Type B pancreatic cell (in vitro differentiated cells): ENCODE results near the gene SELENBP1. TPM values are rescaled to one million over a fixed set of nuclear protein-coding genes. Genes with fewer than 3 reads are reported as not detected.
A peak's percentile ranks its signal among the peaks of the same experiment; 100 is the strongest.
"Not testable (repeated sequence)": the region's sequence is repeated elsewhere in the genome, so short reads cannot be mapped to it uniquely, and the experiment has no call there.

ENCODE experiments used
- DNase-seq: peaks from one replicate; pipeline ENCODE4 v3.0.0; 2021; ENCODE audit warnings: mixed read lengths; ENCODE audit not compliant: unreplicated experiment; ENCODE audit errors: extremely low spot score
- H3K27ac Mint-ChIP-seq: 2 replicates; pipeline ENCODE4 v1.8.0; 2021; ENCODE audit warnings: mild to moderate bottlenecking, mixed read lengths
- H3K27me3 Mint-ChIP-seq: 2 replicates; pipeline ENCODE4 v1.8.0; 2021; ENCODE audit warnings: mixed read lengths
- H3K36me3 Mint-ChIP-seq: 2 replicates; pipeline ENCODE4 v1.8.0; 2021; ENCODE audit warnings: mixed read lengths
- H3K4me1 Mint-ChIP-seq: one replicate; pipeline ENCODE4 v1.8.0; 2021; ENCODE audit warnings: mixed read lengths; ENCODE audit not compliant: unreplicated experiment
- H3K4me3 Mint-ChIP-seq: 2 replicates; pipeline ENCODE4 v1.8.0; 2021; ENCODE audit warnings: mild to moderate bottlenecking, mixed read lengths
- H3K9me3 Mint-ChIP-seq: 2 replicates; pipeline ENCODE4 v1.8.0; 2021; ENCODE audit warnings: mixed read lengths
- total RNA-seq: library from RNA; stranded (reverse); gene quantifications from 2 replicates; pipeline ENCODE4 v1.2.1, GENCODE V29; 2021; ENCODE audit warnings: low replicate concordance
- TF ChIP-seq, protein P1 (sequence below): fragments of 200-600 bp; sonication (generic); conservative IDR thresholded peaks from 2 replicates; pipeline ENCODE4 v1.5.0; 2021; ENCODE audit warnings: antibody characterized with exemption, mild to moderate bottlenecking

The SELENBP1 gene
- total RNA-seq, 1 donor from 2014 or later: 39.2 TPM

DNA sequence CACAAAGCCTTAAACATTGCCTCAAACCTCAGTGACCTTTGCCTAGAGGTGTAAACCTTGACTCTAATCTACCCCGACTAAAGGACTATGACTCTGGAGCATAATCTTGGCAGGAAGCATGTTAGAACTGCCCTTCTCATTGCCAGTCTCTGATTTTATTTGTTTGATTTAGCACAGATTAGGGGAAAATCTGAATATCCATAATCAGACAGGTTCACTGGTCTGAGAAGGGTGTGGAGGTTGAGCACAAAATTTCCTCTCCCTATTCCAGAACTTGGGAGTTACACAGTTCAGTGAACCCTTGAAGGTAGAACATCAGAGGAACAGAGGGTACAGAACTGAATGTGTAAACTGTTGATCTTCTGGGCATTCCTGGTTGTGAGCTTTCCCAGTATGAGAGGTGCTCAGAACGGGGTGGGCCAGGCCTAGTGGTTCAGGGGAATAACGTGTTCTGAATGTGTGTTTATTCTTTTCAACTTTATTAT is 18.6 kb upstream of the SELENBP1 start:
- no peaks in the 10 kb centered on the region for H3K27me3 Mint-ChIP-seq
- H3K4me3 Mint-ChIP-seq: no peak overlapping the region
- no peak overlapping the region for H3K27ac Mint-ChIP-seq
- H3K36me3 Mint-ChIP-seq: no peaks in the 10 kb centered on the region
- H3K4me1 Mint-ChIP-seq: no peaks in the 10 kb centered on the region
- DNase-seq: no peak
- TF ChIP-seq, protein P1, sequence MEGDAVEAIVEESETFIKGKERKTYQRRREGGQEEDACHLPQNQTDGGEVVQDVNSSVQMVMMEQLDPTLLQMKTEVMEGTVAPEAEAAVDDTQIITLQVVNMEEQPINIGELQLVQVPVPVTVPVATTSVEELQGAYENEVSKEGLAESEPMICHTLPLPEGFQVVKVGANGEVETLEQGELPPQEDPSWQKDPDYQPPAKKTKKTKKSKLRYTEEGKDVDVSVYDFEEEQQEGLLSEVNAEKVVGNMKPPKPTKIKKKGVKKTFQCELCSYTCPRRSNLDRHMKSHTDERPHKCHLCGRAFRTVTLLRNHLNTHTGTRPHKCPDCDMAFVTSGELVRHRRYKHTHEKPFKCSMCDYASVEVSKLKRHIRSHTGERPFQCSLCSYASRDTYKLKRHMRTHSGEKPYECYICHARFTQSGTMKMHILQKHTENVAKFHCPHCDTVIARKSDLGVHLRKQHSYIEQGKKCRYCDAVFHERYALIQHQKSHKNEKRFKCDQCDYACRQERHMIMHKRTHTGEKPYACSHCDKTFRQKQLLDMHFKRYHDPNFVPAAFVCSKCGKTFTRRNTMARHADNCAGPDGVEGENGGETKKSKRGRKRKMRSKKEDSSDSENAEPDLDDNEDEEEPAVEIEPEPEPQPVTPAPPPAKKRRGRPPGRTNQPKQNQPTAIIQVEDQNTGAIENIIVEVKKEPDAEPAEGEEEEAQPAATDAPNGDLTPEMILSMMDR: no peak
- no peaks in the 10 kb centered on the region for H3K9me3 Mint-ChIP-seq

DNA sequence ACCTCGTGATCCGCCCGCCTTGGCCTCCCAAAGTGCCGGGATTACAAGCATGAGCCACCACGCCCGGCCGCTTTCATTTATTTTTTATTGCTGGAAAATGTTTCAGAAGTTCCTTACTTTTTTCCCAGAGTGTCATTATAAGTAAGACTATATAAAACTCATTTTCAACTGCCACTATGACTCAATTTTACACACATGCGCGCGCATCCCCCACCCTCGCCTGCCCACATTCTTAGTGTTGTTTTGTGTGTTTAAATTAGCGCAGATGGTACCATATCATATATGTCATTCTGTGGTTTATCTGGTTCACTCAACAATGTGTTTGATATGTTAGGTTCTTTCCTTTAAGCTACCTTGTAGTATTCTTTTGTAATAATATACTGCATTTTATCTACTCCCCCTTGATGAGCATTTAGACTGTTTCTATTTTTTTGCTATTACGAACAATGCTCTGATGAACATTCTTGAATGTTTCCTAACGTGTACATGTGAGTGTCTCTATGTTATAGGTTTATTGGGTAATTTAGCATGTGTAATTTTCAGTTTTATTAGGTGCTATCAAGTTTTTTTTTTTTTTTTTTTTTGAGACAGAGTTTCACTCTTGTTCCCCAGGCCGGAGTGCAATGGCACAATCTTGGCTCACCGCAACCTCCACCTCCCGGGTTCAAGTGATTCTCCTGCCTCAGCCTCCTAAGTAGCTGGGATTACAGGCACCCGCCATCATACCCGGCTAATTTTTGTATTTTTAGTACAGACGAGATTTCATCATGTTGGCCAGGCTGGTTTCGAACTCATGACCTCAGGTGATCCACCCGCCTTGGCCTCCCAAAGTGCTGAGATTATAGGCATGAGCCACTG is 17.9 kb upstream of the SELENBP1 start:
- H3K9me3 Mint-ChIP-seq, H3K4me3 Mint-ChIP-seq, H3K27ac Mint-ChIP-seq, DNase-seq, H3K36me3 Mint-ChIP-seq, H3K4me1 Mint-ChIP-seq, H3K27me3 Mint-ChIP-seq: not testable (repeated sequence)

DNA sequence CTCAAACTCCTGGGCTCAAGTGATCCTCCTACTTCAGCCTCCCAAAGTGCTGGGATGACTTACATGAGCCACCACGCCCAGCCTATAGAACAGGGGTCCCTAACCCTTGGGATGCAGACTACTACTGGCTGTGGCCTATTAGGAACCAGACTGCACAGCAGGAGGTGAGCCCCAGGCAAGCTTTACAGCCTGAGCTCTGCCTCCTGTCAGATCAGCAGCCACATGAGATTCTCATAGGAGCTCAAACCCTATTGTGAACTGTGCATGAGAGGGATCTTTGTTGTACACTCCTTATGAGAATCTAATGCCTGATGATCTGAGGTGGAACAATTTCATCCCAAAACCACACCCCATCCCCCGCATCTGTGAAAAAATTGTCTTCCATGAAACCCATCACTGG is 13.5 kb upstream of the SELENBP1 start:
- Mint-ChIP-seq H3K27me3 (no peaks in the 10 kb centered on the region), H3K27ac (no peak overlapping the region)
- TF ChIP-seq, protein P1: no peak

DNA sequence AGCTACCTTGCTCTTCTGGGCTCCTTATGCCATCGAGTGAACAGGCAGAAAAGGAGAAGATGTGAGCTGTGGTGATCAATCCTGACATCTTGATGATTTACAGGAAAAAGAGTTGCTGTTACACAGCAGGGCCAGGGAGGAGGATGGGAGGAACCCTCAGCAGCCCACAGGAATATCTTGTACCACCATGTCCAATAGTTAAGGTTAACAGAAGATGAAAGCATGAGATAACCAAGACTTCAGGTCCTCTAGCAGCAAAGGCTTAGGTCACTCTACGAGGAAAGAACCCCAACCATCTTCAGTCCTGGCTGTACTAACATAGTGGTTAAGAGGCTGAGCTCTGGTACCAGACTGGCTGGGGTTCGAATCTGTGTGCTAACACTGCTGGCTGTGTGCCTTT is 12.1 kb upstream of the SELENBP1 start:
- Mint-ChIP-seq H3K9me3 (no peaks in the 10 kb centered on the region), H3K36me3 (no peaks in the 10 kb centered on the region), H3K27me3 (no peaks in the 10 kb centered on the region), H3K4me3 (no peak overlapping the region), H3K4me1 (no peaks in the 10 kb centered on the region), H3K27ac (no peak overlapping the region)
- TF ChIP-seq, protein P1: no peak
- no peak for DNase-seq

More for the DNA sequence above, 13.5 kb upstream of the SELENBP1 start:
- no peaks in the 10 kb centered on the region for H3K4me1 Mint-ChIP-seq
- no peak for DNase-seq
- H3K36me3 Mint-ChIP-seq: no peaks in the 10 kb centered on the region
- no peak overlapping the region for H3K4me3 Mint-ChIP-seq
- H3K9me3 Mint-ChIP-seq: no peaks in the 10 kb centered on the region

DNA sequence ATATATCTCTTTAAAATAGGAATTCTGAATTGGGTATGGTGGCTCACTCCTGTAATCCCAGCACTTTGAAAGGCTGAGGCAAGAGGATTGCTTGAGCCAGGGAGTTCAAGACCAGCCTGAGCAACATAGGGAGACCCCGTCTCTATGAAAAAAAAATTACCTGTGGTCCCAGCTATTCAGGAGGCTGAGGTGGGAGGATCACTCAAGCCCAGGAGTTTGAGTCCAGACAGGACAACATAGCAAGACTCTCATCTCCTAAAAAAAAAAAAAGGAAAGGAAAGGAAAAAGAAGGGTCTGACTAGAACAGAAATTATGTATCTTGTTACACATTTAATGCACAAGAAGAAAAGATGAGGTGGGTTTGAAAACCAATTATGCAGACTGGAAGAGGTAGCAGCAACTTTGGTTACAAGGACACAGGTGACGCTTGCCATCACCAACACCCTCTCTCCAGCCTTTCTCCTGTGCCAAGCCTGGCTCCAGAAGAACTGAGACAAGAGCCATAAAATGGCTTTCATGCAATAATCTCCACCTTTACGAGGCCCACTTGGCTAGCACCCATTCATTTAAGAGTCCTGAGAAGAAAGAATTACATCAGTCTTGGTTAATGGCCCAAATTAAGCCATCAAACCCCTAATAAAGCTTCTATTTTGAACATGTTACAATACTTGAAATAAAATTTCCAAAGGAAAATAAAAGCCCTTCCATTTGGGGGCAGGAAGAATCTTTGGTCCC is 4.8 kb upstream of the SELENBP1 start:
- no peak overlapping the region for H3K4me3 Mint-ChIP-seq
- TF ChIP-seq, protein P1: no peak
- no peak for DNase-seq
- no peaks in the 10 kb centered on the region for H3K27me3 Mint-ChIP-seq
- H3K27ac Mint-ChIP-seq: no peak overlapping the region
- H3K9me3 Mint-ChIP-seq: no peaks in the 10 kb centered on the region
- no peaks in the 10 kb centered on the region for H3K36me3 Mint-ChIP-seq
- peaks cover 17% of the 10 kb centered on the region for H3K4me1 Mint-ChIP-seq

DNA sequence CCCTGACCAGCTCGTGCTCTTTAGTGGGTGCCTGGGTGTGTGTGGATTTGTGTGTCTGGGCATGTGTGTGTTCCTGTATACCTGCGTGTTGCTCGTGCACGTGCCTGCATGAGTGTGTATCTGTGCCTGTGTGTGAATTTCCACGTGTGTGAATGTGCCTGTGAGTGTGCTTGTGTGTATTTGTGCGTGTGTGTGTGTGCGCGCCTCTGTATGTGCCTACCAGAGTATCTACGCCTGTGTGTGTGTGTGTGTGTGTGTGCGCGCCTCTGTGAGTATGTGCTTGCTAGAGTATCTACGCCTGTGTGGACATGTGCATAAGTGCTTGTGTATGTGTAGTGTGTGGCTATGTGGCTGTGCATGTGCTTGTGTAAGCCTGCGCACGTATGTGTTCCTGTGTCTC is 691 bp upstream of the SELENBP1 start:
- Mint-ChIP-seq H3K27ac (peak overlapping the region; percentile 76), H3K27me3 (no peaks in the 10 kb centered on the region), H3K4me1 (peaks cover 26% of the 10 kb centered on the region), H3K9me3 (no peaks in the 10 kb centered on the region), H3K36me3 (no peaks in the 10 kb centered on the region), H3K4me3 (peak overlapping the region; percentile 44)
- TF ChIP-seq, protein P1: no peak
- DNase-seq: no peak
